Astrocyte (in vitro differentiated cells and primary cell): Measurements from ENCODE around the gene TBC1D2B. TPM values are rescaled to one million over a fixed set of nuclear protein-coding genes. Genes with fewer than 3 reads are reported as not detected.

ENCODE experiments used
- DNase-seq: peaks from one replicate; pipeline ENCODE4 v3.0.0-alpha.2; 2010; ENCODE audit warnings: low read depth
- FAIRE-seq: peaks from 2 replicates; lab custom pipeline; 2011; peaks lifted over from hg19 to GRCh38; lab: Jason Lieb, UNC
- H2AFZ ChIP-seq: 2 replicates; pipeline ENCODE4 v1.6.0; 2012; ENCODE audit warnings: low read depth, low read length, inconsistent platforms
- H3K27ac ChIP-seq: 2 replicates; pipeline ENCODE4 v1.5.1; 2011; ENCODE audit warnings: low read depth, low read length, inconsistent platforms
- H3K27me3 ChIP-seq: 2 replicates; pipeline ENCODE4 v1.6.0; 2011; ENCODE audit warnings: low read length, inconsistent platforms; ENCODE audit not compliant: insufficient read depth
- H3K36me3 ChIP-seq: 2 replicates; pipeline ENCODE4 v1.5.1; 2011; ENCODE audit warnings: low read length, inconsistent platforms; ENCODE audit not compliant: insufficient read depth
- H3K4me1 ChIP-seq: 2 replicates; pipeline ENCODE4 v1.5.1; 2011; ENCODE audit warnings: low read length, inconsistent platforms; ENCODE audit not compliant: insufficient read depth
- H3K4me2 ChIP-seq: 2 replicates; pipeline ENCODE4 v1.6.0; 2012; ENCODE audit warnings: low read length, inconsistent platforms
- H3K4me3 ChIP-seq: 2 replicates; pipeline ENCODE4 v1.5.1; 2011; ENCODE audit warnings: low read depth, mild to moderate bottlenecking, low read length, inconsistent platforms; ENCODE audit not compliant: insufficient read depth
- H3K79me2 ChIP-seq: 2 replicates; pipeline ENCODE4 v1.6.0; 2012; ENCODE audit warnings: mild to moderate bottlenecking, low read length, inconsistent platforms; ENCODE audit not compliant: insufficient read depth
- H3K9ac ChIP-seq: 2 replicates; pipeline ENCODE4 v1.6.0; 2012; ENCODE audit warnings: mild to moderate bottlenecking, low read length, inconsistent platforms
- H3K9me3 ChIP-seq: 2 replicates; pipeline ENCODE4 v1.5.1; 2012; ENCODE audit warnings: low read depth, mild to moderate bottlenecking, low read length, inconsistent platforms; ENCODE audit not compliant: insufficient read depth
- H4K20me1 ChIP-seq: 2 replicates; pipeline ENCODE4 v1.6.0; 2012; ENCODE audit warnings: low read length, inconsistent platforms; ENCODE audit not compliant: insufficient read depth
- H3K27ac Mint-ChIP-seq: one replicate; pipeline ENCODE4 v1.8.0; 2021; ENCODE audit warnings: mild to moderate bottlenecking, mixed read lengths; ENCODE audit not compliant: unreplicated experiment
- H3K27me3 Mint-ChIP-seq: one replicate; pipeline ENCODE4 v1.8.0; 2021; ENCODE audit warnings: low read depth, mixed read lengths; ENCODE audit not compliant: unreplicated experiment
- H3K36me3 Mint-ChIP-seq: one replicate; pipeline ENCODE4 v1.8.0; 2021; ENCODE audit warnings: low read depth, mixed read lengths; ENCODE audit not compliant: unreplicated experiment
- H3K4me1 Mint-ChIP-seq: one replicate; pipeline ENCODE4 v1.8.0; 2021; ENCODE audit warnings: low read depth, mixed read lengths; ENCODE audit not compliant: unreplicated experiment
- H3K4me3 Mint-ChIP-seq: one replicate; pipeline ENCODE4 v1.8.0; 2021; ENCODE audit warnings: mild to moderate bottlenecking, moderate library complexity, mixed read lengths; ENCODE audit not compliant: unreplicated experiment
- H3K9me3 Mint-ChIP-seq: one replicate; pipeline ENCODE4 v1.8.0; 2021; ENCODE audit warnings: mild to moderate bottlenecking, mixed read lengths; ENCODE audit not compliant: unreplicated experiment
- CTCF ChIP-seq: IDR thresholded peaks from 2 replicates; pipeline ENCODE4 v1.5.1; 2011; ENCODE audit warnings: low read depth, mild to moderate bottlenecking, inconsistent platforms, low read length, moderate library complexity; ENCODE audit not compliant: insufficient read depth
- EZH2 ChIP-seq: IDR thresholded peaks from 2 replicates; pipeline ENCODE4 v1.6.1; 2012; ENCODE audit warnings: mild to moderate bottlenecking, low read length, inconsistent platforms; ENCODE audit not compliant: insufficient read depth
- total RNA-seq: library from RNA; stranded (reverse); gene quantifications from 2 replicates; pipeline ENCODE4 v1.2.1, GENCODE V29; 2021

TBC1D2B gene
- total RNA-seq, 1 donor from 2014 or later, result 21.3 TPM

- TF ChIP-seq CTCF (no peak), EZH2 (no peak)
- H3K4me3 Mint-ChIP-seq, result no peak overlapping the region
Measured at GRCh38 chr15:78073046-78073787, 4.3 kb downstream of the TBC1D2B start.

GRCh38 chr15:78072080-78072892 lies 5.2 kb downstream of the TBC1D2B start:
- peaks cover 61% of the 10 kb centered on the region for H3K4me1 ChIP-seq
- peaks cover 2% of the 10 kb centered on the region for H3K36me3 Mint-ChIP-seq

More at GRCh38 chr15:78073046-78073787, 4.3 kb downstream of the TBC1D2B start:
- H3K4me3 ChIP-seq, result no peak overlapping the region
- H2AFZ ChIP-seq, result no peak overlapping the region
- H3K79me2 ChIP-seq, result peaks cover 83% of the 10 kb centered on the region
- peak overlapping the region; percentile 53 for H3K4me2 ChIP-seq
- peaks cover 2% of the 10 kb centered on the region for H3K36me3 Mint-ChIP-seq
- H3K9ac ChIP-seq, result peak overlapping the region; percentile 27
- peaks cover 53% of the 10 kb centered on the region for H3K4me1 ChIP-seq
- no peaks in the 10 kb centered on the region for H3K27me3 Mint-ChIP-seq
- no peaks in the 10 kb centered on the region for H3K36me3 ChIP-seq
- peaks cover 53% of the 10 kb centered on the region for H3K4me1 Mint-ChIP-seq
- no peak for DNase-seq
- H3K27ac Mint-ChIP-seq, result peak overlapping the region; percentile 2
- H4K20me1 ChIP-seq, result peaks cover 49% of the 10 kb centered on the region
- no peaks in the 10 kb centered on the region for H3K27me3 ChIP-seq
- peak overlapping the region; percentile 11 for H3K27ac ChIP-seq
- no peak for FAIRE-seq
- H3K9me3 Mint-ChIP-seq, result no peaks in the 10 kb centered on the region
- H3K9me3 ChIP-seq, result no peaks in the 10 kb centered on the region

More at GRCh38 chr15:78072080-78072892, 5.2 kb downstream of the TBC1D2B start:
- peaks cover 62% of the 10 kb centered on the region for H3K4me1 Mint-ChIP-seq
- no peak for FAIRE-seq
- H2AFZ ChIP-seq, result no peak overlapping the region
- no peak for TF ChIP-seq CTCF
- TF ChIP-seq EZH2, result no peak
- peaks cover 58% of the 10 kb centered on the region for H4K20me1 ChIP-seq
- H3K4me2 ChIP-seq, result peak overlapping the region; percentile 53
- no peaks in the 10 kb centered on the region for H3K27me3 Mint-ChIP-seq
- H3K27me3 ChIP-seq, result no peaks in the 10 kb centered on the region
- H3K79me2 ChIP-seq, result peaks cover 92% of the 10 kb centered on the region
- H3K9me3 ChIP-seq, result no peaks in the 10 kb centered on the region
- DNase-seq, result no peak
- H3K27ac Mint-ChIP-seq, result peak overlapping the region; percentile 2
- no peaks in the 10 kb centered on the region for H3K9me3 Mint-ChIP-seq
- peak overlapping the region; percentile 27 for H3K9ac ChIP-seq
- no peaks in the 10 kb centered on the region for H3K36me3 ChIP-seq
- H3K27ac ChIP-seq, result peak overlapping the region; percentile 11
- H3K4me3 Mint-ChIP-seq, result no peak overlapping the region
- no peak overlapping the region for H3K4me3 ChIP-seq
